Cardiac muscle cell (in vitro differentiated cells and primary cell): Measurements from ENCODE around the gene LSM7. TPM values are rescaled to one million over a fixed set of nuclear protein-coding genes. Genes with fewer than 3 reads are reported as not detected.

Experiments
- DNase-seq, 2 donors: peaks; one replicate each; pipeline versions ENCODE4 v3.0.0 to v3.0.0-alpha.2; 2010 to 2017; ENCODE audit warnings: low read depth in 1 of 2, low spot score in 1 of 2
- H3K27ac ChIP-seq: fragments of 200-600 bp; sonication (generic); 2 replicates; pipeline ENCODE4 v1.5.1; 2016
- H3K27me3 ChIP-seq: fragments of 200-600 bp; sonication (generic); 2 replicates; pipeline ENCODE4 v1.6.0; 2016; ENCODE audit warnings: control low read depth
- H3K36me3 ChIP-seq: fragments of 200-600 bp; sonication (generic); 2 replicates; pipeline ENCODE4 v1.5.1; 2016; ENCODE audit warnings: control low read depth
- H3K4me1 ChIP-seq: fragments of 200-600 bp; sonication (generic); 2 replicates; pipeline ENCODE4 v1.8.1; 2017; ENCODE audit warnings: low read depth, mild to moderate bottlenecking, mixed run types
- H3K4me3 ChIP-seq: fragments of 200-600 bp; sonication (generic); 2 replicates; pipeline ENCODE4 v1.5.1; 2016; ENCODE audit warnings: mild to moderate bottlenecking
- H3K9me3 ChIP-seq: fragments of 200-600 bp; sonication (generic); 2 replicates; pipeline ENCODE4 v1.5.1; 2017; ENCODE audit warnings: low read depth, mild to moderate bottlenecking, control low read depth
- polyA plus RNA-seq: library from polyadenylated mRNA; unstranded; fragments of >200 nt; fragmentation: Nextera tagmentation; extraction: Ambion mirVana; gene quantifications from 2 replicates; pipeline ENCODE4 v1.2.1, GENCODE V29; 2016
- total RNA-seq: library from RNA; depleted of rRNA; stranded (reverse); fragments of >200 nt; gene quantifications from 2 replicates; pipeline ENCODE4 v1.2.3, GENCODE V29; 2016
- TF ChIP-seq, protein P1 (sequence below): IDR thresholded peaks from 2 replicates; pipeline ENCODE4 v1.5.1; 2012; ENCODE audit warnings: low read depth, mild to moderate bottlenecking, low read length

Gene LSM7
- total and polyA plus RNA-seq, 2 experiments from 2014 or later, result 157 to 231 TPM

DNA sequence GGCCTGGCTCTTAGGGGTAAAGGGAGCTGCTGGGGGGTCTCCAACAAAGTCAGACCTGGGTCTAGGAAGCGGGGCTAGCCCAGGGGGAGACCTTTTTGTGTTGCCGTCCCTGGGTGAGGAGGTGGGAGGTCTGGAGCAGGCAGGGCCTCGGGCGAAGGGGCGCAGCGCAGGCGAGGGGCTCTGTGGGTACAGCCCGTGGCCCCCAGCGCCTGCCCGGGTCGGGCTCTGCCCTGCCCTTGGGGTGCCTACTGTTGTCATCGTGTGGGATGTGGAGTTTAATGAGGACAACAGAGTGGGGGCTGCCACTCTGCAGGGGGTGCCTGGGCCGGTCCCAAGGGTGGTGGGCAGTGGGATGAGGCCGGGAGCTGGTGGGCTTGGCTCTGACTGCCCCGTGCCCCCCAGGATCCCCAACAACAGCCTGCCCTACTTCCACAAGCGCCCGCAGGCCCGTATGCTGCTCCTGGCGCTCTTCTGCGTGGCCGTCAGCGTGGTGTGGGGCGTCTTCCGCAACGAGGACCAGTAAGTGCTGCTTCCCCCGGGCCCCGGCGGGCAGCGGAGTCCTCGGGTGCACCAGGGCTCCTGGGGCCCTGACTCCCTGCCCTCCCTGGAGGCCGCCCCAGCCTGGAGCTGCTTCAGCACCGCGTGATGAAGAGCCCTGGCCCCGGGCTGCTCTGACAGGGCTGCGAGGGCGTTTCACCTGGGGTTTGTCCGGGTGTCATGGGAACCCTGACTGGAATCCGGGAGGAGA, 12.3 kb upstream of the LSM7 start:
- Histone ChIP-seq H3K27ac (no peak overlapping the region), H3K27me3 (no peaks in the 10 kb centered on the region), H3K4me1 (no peaks in the 10 kb centered on the region), H3K4me3 (no peak overlapping the region), H3K36me3 (peaks cover 14% of the 10 kb centered on the region), H3K9me3 (no peaks in the 10 kb centered on the region)
- no peak for DNase-seq
- TF ChIP-seq, protein P1, sequence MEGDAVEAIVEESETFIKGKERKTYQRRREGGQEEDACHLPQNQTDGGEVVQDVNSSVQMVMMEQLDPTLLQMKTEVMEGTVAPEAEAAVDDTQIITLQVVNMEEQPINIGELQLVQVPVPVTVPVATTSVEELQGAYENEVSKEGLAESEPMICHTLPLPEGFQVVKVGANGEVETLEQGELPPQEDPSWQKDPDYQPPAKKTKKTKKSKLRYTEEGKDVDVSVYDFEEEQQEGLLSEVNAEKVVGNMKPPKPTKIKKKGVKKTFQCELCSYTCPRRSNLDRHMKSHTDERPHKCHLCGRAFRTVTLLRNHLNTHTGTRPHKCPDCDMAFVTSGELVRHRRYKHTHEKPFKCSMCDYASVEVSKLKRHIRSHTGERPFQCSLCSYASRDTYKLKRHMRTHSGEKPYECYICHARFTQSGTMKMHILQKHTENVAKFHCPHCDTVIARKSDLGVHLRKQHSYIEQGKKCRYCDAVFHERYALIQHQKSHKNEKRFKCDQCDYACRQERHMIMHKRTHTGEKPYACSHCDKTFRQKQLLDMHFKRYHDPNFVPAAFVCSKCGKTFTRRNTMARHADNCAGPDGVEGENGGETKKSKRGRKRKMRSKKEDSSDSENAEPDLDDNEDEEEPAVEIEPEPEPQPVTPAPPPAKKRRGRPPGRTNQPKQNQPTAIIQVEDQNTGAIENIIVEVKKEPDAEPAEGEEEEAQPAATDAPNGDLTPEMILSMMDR, result no peak

DNA sequence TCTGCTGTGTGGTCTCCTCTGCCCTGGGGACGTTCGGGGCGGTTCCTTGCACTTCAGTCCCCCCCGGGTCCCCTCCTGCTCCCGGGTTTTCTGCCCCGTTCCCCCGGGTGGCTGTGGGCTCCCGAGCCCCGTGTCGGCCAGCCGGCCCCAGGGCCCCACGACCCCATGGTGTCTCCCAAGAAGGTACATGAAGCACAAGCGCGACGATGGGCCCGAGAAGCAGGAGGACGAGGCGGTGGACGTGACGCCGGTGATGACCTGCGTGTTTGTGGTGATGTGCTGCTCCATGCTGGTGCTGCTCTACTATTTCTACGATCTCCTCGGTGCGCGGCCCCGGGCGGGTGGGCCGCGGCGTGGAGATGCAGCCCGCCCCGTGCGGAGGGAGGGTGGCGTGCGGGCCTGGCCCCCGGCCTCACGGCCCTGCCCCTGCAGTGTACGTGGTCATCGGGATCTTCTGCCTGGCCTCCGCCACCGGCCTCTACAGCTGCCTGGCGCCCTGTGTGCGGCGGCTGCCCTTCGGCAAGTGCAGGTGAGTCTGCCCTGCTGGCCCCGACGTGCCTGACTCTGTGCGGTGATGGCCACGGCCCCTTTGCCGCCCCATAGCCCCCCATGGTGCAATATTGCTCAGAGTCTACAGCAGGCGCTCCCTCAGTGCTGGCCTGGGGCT, 11.4 kb upstream of the LSM7 start:
- H3K9me3 ChIP-seq, result no peaks in the 10 kb centered on the region
- H3K4me1 ChIP-seq, result no peaks in the 10 kb centered on the region
- H3K36me3 ChIP-seq, result peaks cover 14% of the 10 kb centered on the region
- no peak for DNase-seq
- no peak overlapping the region for H3K4me3 ChIP-seq
- no peak overlapping the region for H3K27ac ChIP-seq
- H3K27me3 ChIP-seq, result no peaks in the 10 kb centered on the region
- TF ChIP-seq, protein P1, result no peak

DNA sequence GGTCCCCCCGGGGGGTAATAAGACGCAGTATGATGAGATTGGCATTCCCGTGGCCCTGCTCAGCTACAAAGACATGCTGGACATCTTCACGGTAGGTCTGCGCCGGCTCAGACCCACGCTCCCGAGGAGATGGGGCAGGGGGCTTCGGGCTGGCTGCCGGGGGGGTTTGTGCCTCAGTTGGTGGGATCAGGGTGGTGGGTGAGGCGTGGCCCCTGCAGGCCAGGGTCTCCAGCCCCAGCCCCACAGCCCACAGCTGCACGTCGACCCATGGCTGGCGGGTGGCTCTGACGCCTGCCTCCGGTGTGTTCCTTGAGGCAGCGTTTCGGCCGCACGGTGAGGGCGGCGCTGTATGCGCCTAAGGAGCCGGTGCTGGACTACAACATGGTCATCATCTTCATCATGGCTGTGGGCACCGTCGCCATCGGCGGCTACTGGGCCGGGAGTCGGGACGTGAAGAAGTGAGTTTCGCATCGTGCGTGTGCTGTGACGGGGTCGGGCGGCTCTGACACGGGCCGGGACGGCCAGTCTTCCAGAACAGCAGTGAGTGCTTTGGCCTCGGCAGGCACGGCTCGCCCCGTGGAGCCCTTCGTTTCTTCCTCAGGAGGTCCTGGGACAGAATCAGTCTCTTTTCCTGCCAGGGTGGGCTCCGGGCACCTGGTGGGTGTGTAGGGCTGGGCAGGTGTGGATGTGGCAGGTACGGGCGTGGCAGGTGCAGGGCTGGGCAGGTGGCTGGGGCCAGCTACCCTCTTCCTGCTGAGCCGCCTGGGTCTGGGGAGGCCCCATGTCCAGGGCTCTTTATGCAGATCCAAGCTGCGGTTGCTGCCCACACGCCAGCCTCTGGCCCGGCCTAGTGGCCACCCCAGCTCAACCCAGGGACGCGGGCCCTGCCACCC, 10.6 kb upstream of the LSM7 start:
- no peak for DNase-seq
- Histone ChIP-seq H3K4me3 (no peak overlapping the region), H3K9me3 (no peaks in the 10 kb centered on the region), H3K27me3 (no peaks in the 10 kb centered on the region), H3K4me1 (no peaks in the 10 kb centered on the region), H3K36me3 (peaks cover 11% of the 10 kb centered on the region), H3K27ac (no peak overlapping the region)
- TF ChIP-seq, protein P1, result no peak

DNA sequence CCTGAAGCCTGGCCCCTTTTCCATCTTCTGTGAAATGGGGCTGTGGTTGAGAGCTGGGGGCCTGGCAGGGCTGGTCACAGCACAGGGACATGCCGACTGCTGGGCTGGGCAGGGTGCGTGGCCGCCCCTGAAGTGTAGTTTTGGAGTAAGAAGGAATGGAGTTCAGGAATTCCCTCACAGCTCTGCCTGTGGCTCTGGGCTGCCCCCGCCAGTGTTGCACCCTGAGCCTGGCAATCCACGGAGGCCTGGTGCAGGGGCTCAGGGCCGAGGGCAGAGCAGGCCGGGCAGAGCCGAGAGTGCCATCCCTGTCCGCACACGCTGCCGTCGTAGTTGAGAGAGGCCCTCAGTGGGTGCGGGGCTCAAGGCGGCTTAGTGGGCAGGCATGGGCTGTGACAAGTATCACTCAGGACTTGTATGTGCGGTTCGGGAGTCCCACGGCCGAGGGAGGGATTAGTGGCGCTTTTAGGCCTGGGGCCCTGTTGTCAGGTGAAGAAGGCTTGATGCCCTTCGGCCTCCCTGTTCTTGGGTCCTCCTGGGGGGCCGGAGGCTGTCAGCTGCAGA, 9.7 kb upstream of the LSM7 start:
- Histone ChIP-seq H3K27me3 (no peaks in the 10 kb centered on the region), H3K27ac (no peak overlapping the region), H3K9me3 (no peaks in the 10 kb centered on the region), H3K36me3 (peaks cover 11% of the 10 kb centered on the region), H3K4me3 (no peak overlapping the region), H3K4me1 (no peaks in the 10 kb centered on the region)
- DNase-seq, result no peak
- TF ChIP-seq, protein P1, result no peak

DNA sequence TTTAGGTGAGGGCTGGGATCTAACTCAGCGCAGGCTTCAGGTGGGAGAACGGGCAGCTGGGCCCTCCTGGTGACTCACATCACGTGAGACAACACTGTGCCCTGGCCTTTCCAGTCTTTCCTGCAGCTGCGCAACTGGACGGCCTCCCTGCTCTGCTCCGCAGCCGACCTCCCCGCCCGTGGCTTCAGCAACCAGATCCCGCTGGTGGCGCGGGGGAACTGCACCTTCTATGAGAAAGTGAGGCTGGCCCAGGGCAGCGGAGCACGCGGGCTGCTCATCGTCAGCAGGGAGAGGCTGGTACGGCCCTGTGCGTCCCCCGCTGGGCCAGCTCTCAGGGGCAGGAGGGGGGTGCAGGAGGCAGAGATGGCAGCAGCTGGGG, 8.9 kb upstream of the LSM7 start:
- DNase-seq, result peak; percentile 45 to 66
- peak overlapping the region; percentile 66 for H3K27ac ChIP-seq

More for the DNA sequence above, 8.9 kb upstream of the LSM7 start:
- H3K4me3 ChIP-seq, result no peak overlapping the region
- TF ChIP-seq, protein P1, result peak; percentile 22
- peaks cover 9% of the 10 kb centered on the region for H3K36me3 ChIP-seq
- no peaks in the 10 kb centered on the region for H3K4me1 ChIP-seq
- no peaks in the 10 kb centered on the region for H3K27me3 ChIP-seq
- H3K9me3 ChIP-seq, result no peaks in the 10 kb centered on the region
